Daoy (cell line): ENCODE data around the gene OR52N2. TPM values are rescaled to one million over a fixed set of nuclear protein-coding genes. Genes with fewer than 3 reads are reported as not detected.

Experiments
- total RNA-seq: library from RNA; depleted of rRNA; stranded (reverse); fragments of >200 nt; shearing (Covaris generic); gene quantifications from 2 replicates; pipeline ENCODE4 v1.2.3, GENCODE V29; 2014; rRNA removed

OR52N2 gene
- total RNA-seq, 1 experiment from 2014 or later: not detected

Other genes with a start within 250 kb of the OR52N2 start
- gene OR52B6, start 228.0 kb upstream of the OR52N2 start, total RNA-seq: not detected in 2 replicates
- 2.6 and 3.6 TPM in 2 replicates for gene TRIM6, start 212.3 kb upstream of the OR52N2 start, total RNA-seq
- 0.63 and 2.7 TPM in 2 replicates for gene TRIM34, start 183.9 kb upstream of the OR52N2 start, total RNA-seq
- gene TRIM5, start 123.8 kb upstream of the OR52N2 start, total RNA-seq: 11.5 and 15.2 TPM in 2 replicates
- gene TRIM22, start 119.1 kb upstream of the OR52N2 start, total RNA-seq: 1.2 and 1.5 TPM in 2 replicates
- gene OR56B1, start 72.5 kb upstream of the OR52N2 start, total RNA-seq: not detected in 2 replicates
- not detected in 2 replicates for gene OR52N4, start 54.7 kb upstream of the OR52N2 start, total RNA-seq
- gene OR52N5, start 25.6 kb upstream of the OR52N2 start, total RNA-seq: not detected in 2 replicates
- 0.15 TPM in 1 of 2 replicates, not detected in the other for gene OR52N1, start 17.7 kb upstream of the OR52N2 start, total RNA-seq
- gene OR52E6, start 33.0 kb downstream of the OR52N2 start, total RNA-seq: not detected in 2 replicates
- 0.15 TPM in 1 of 2 replicates, not detected in the other for gene OR52E8, start 48.8 kb downstream of the OR52N2 start, total RNA-seq
- gene OR52E4, start 71.7 kb downstream of the OR52N2 start, total RNA-seq: not detected in 2 replicates
- not detected in 2 replicates for gene OR52E5, start 84.3 kb downstream of the OR52N2 start, total RNA-seq
- gene OR56A3, start 133.3 kb downstream of the OR52N2 start, total RNA-seq: 0.11 and 1.3 TPM in 2 replicates
- gene OR56A5, start 159.6 kb downstream of the OR52N2 start, total RNA-seq: not detected in 2 replicates
- gene OR52L1, start 178.1 kb downstream of the OR52N2 start, total RNA-seq: not detected in 2 replicates
- not detected in 2 replicates for gene OR56A4, start 198.0 kb downstream of the OR52N2 start, total RNA-seq
- gene OR56A1, start 221.8 kb downstream of the OR52N2 start, total RNA-seq: under 0.01 TPM in 1 of 2 replicates, not detected in the other